Mucosa of descending colon (tissue), 3 donors: ENCODE results near the gene SLC36A1. TPM values are rescaled to one million over a fixed set of nuclear protein-coding genes. Genes with fewer than 3 reads are reported as not detected.

ENCODE experiments used
- ATAC-seq: fragments of 200-7000 bp; cut with Tn5 transposase; one replicate; pipeline ENCODE4 v1.9.1; 2020; ENCODE audit warnings: mild to moderate bottlenecking, moderate library complexity
- DNase-seq, 3 donors: peaks; one replicate each; pipeline ENCODE4 v3.0.0-alpha.2; 2020
- H3K36me3 ChIP-seq: fragments of 200-600 bp; one replicate; pipeline ENCODE4 v1.8.0; 2021; ENCODE audit warnings: low read depth, mild to moderate bottlenecking
- H3K4me1 ChIP-seq: fragments of 200-600 bp; one replicate; pipeline ENCODE4 v1.8.0; 2021; ENCODE audit warnings: low read depth, mild to moderate bottlenecking
- H3K4me3 ChIP-seq: fragments of 200-600 bp; one replicate; pipeline ENCODE4 v1.8.0; 2021; ENCODE audit warnings: mild to moderate bottlenecking
- H3K9me3 ChIP-seq: fragments of 200-600 bp; one replicate; pipeline ENCODE4 v1.8.0; 2021; ENCODE audit warnings: mild to moderate bottlenecking
- intact Hi-C, 2 donors: fragments of 100-400 bp; cut with DNase I in 1 of 2; cut with micrococcal nuclease in 1 of 2; formaldehyde crosslinking; loops; one replicate each; pipeline versions ENCODE4 v1.11.0 to v1.11.1; 2022; cut with DNase I, micrococcal nuclease
- microRNA-seq: library from miRNA; unstranded; fragments of <30 nt; microRNA quantifications from one replicate; pipeline ENCODE4, GENCODE V29; 2019
- total RNA-seq, 3 donors: library from RNA; stranded (reverse); fragmentation: NEBNext Ultra II Directional in 2 of 3; extraction: Animal tissue kit (Norgen Biotek cat#: 25700) in 2 of 3; gene quantifications; one replicate each; pipeline versions ENCODE4 v1.2.1 to v1.2.4, GENCODE V29; 2021 to 2023
- TF ChIP-seq, protein P1 (sequence below): fragments of 200-600 bp; IDR thresholded peaks from one replicate; pipeline ENCODE4 v1.8.0; 2022; ENCODE audit warnings: antibody characterized with exemption, mild to moderate bottlenecking
- donor health status: DM: no; HTN: no; CAD: no; lungs with moderate emphysema.
- donor health status: DM: no; HTN: no; CAD: no.
- donor health status: DM: no; HTN: yes; CAD: no.

SLC36A1 gene
- total RNA-seq, 3 donors from 2014 or later: 38.1 to 105 (median 55.2) TPM

DNA sequence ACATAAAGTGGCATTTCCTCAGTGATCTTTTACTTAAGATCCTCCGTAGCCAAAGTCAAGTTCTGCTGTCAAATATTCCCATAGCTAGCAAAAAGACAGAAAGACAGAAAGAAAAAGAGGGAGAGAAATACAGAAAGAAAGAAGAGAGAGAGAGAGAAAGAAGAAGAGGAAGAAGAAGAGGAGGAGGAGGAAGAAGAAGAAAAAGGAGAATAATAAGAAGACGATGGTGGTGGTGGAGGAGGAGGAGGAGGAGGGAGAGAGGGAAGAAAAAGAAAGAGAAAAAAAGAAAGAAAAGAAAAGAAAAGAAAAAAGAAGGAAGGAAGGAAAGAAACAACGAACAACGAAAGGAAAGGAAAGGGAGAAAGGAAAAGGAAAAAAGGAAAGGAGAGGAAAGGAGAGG is 89.6 kb downstream of the SLC36A1 start:
- intact Hi-C loops: no loop called here
- TF ChIP-seq, protein P1, sequence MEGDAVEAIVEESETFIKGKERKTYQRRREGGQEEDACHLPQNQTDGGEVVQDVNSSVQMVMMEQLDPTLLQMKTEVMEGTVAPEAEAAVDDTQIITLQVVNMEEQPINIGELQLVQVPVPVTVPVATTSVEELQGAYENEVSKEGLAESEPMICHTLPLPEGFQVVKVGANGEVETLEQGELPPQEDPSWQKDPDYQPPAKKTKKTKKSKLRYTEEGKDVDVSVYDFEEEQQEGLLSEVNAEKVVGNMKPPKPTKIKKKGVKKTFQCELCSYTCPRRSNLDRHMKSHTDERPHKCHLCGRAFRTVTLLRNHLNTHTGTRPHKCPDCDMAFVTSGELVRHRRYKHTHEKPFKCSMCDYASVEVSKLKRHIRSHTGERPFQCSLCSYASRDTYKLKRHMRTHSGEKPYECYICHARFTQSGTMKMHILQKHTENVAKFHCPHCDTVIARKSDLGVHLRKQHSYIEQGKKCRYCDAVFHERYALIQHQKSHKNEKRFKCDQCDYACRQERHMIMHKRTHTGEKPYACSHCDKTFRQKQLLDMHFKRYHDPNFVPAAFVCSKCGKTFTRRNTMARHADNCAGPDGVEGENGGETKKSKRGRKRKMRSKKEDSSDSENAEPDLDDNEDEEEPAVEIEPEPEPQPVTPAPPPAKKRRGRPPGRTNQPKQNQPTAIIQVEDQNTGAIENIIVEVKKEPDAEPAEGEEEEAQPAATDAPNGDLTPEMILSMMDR: no peak
- no peaks in the 10 kb centered on the region for H3K9me3 ChIP-seq
- no peak for ATAC-seq
- no peak overlapping the region for H3K4me3 ChIP-seq
- no peaks in the 10 kb centered on the region for H3K36me3 ChIP-seq
- DNase-seq: no peak
- no peaks in the 10 kb centered on the region for H3K4me1 ChIP-seq

DNA sequence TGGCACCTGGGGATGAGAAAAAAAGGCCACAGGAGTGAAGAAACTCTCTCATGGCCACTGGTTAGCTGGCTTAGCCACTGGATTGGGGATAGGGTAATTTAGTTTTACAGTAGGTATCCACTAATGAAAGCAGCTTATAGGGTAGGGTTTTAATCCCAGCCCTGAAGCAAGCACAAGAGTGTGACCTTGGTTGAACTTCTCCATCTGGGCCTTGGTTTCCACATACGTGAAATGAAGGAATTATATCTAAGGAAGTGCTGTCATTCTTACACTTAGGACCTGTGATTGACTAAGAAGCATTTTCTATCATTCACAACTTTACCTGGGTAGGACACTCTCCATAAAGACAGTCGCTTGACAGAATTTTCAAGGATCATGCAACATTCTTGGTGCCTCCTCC is 94.2 kb downstream of the SLC36A1 start:
- TF ChIP-seq, protein P1: no peak
- Histone ChIP-seq H3K4me1 (no peaks in the 10 kb centered on the region), H3K9me3 (no peaks in the 10 kb centered on the region), H3K4me3 (no peak overlapping the region), H3K36me3 (no peaks in the 10 kb centered on the region)
- ATAC-seq: no peak
- DNase-seq: no peak
- intact Hi-C loops: no loop called here

Small RNAs within 50 kb of the gene (microRNA-seq; reads per million reads assigned to microRNA genes)
- gene MIR6499: not detected

Other genes starting within 250 kb of the SLC36A1 start
- gene CCDC69, start 223.5 kb upstream of the SLC36A1 start, total RNA-seq: 100 to 1,000 TPM in 1 of 3 donors, 10 to 100 TPM in 1, 1 to 10 TPM in 1; 8.8 to 190 (median 23.4) TPM
- 10 to 100 TPM; 22.0 to 32.1 (median 30.9) TPM for gene GM2A, start 194.4 kb upstream of the SLC36A1 start, total RNA-seq
- gene SLC36A3, start 143.8 kb upstream of the SLC36A1 start, total RNA-seq: not detected
- not detected for gene SLC36A2, start 100.0 kb upstream of the SLC36A1 start, total RNA-seq
- not detected for gene FAT2, start 143.7 kb downstream of the SLC36A1 start, total RNA-seq
- gene SPARC, start 239.3 kb downstream of the SLC36A1 start, total RNA-seq: 100 to 1,000 TPM in 2 of 3 donors, 10 to 100 TPM in 1; 78.0 to 410 (median 227) TPM